GM19043 (cell line): ENCODE data around the gene PYGL.
"Not testable (repeated sequence)": the region's sequence is repeated elsewhere in the genome, so short reads cannot be mapped to it uniquely, and the experiment has no call there.

Source experiments
- ATAC-seq: cut with Tn5 transposase; IDR thresholded peaks from one replicate; pipeline ENCODE4 v1.9.1; 2021; ENCODE audit warnings: low read depth; ENCODE audit not compliant: unreplicated experiment

Gene PYGL

GRCh38 chr14:50929506-50929905 lies 14.8 kb downstream of the PYGL start:
- no peak for ATAC-seq

- no peak for ATAC-seq
These were observed 16.2 kb downstream of the PYGL start for GRCh38 chr14:50928002-50928635.

- ATAC-seq: no peak
These were observed 17.4 kb downstream of the PYGL start for GRCh38 chr14:50926851-50927386.

- ATAC-seq: no peak
These were observed 19.4 kb downstream of the PYGL start for GRCh38 chr14:50924843-50925242.

GRCh38 chr14:50924236-50924635 lies 20.0 kb downstream of the PYGL start:
- no peak for ATAC-seq

- ATAC-seq: no peak
These were observed 21.5 kb downstream of the PYGL start for GRCh38 chr14:50922803-50923202.

- no peak for ATAC-seq
These were observed 23.6 kb downstream of the PYGL start for GRCh38 chr14:50920482-50921230.

GRCh38 chr14:50919524-50919923 lies 24.8 kb downstream of the PYGL start:
- ATAC-seq: not testable (repeated sequence)

GRCh38 chr14:50917449-50917848 lies 26.8 kb downstream of the PYGL start:
- no peak for ATAC-seq

- ATAC-seq: no peak
These were observed 33.5 kb downstream of the PYGL start for GRCh38 chr14:50910495-50911420.

GRCh38 chr14:50906326-50907065 lies 37.8 kb downstream of the PYGL start:
- no peak for ATAC-seq

- no peak for ATAC-seq
These were observed 39.6 kb downstream of the PYGL start for GRCh38 chr14:50904719-50905118.

- no peak for ATAC-seq
These were observed 42.9 kb downstream of the PYGL start for GRCh38 chr14:50901361-50901760.

- no peak for ATAC-seq
These were observed 46.6 kb downstream of the PYGL start for GRCh38 chr14:50897658-50898175.

- ATAC-seq: not testable (repeated sequence)
These were observed 47.3 kb downstream of the PYGL start for GRCh38 chr14:50897005-50897404.

- not testable (repeated sequence) for ATAC-seq
These were observed 47.9 kb downstream of the PYGL start for GRCh38 chr14:50896421-50896820.

- ATAC-seq: no peak
These were observed 52.0 kb downstream of the PYGL start for GRCh38 chr14:50892255-50892654.

GRCh38 chr14:50887476-50887875 lies 56.8 kb downstream of the PYGL start:
- ATAC-seq: no peak

- no peak for ATAC-seq
These were observed 60.5 kb downstream of the PYGL start for GRCh38 chr14:50883827-50884197.
